Type B pancreatic cell (in vitro differentiated cells): Measurements from ENCODE around the gene TCF4. TPM values are rescaled to one million over a fixed set of nuclear protein-coding genes. Genes with fewer than 3 reads are reported as not detected.

Experiments
- DNase-seq: peaks from one replicate; pipeline ENCODE4 v3.0.0; 2021; ENCODE audit warnings: mixed read lengths; ENCODE audit not compliant: unreplicated experiment; ENCODE audit errors: extremely low spot score
- H3K27ac Mint-ChIP-seq: 2 replicates; pipeline ENCODE4 v1.8.0; 2021; ENCODE audit warnings: mild to moderate bottlenecking, mixed read lengths
- H3K27me3 Mint-ChIP-seq: 2 replicates; pipeline ENCODE4 v1.8.0; 2021; ENCODE audit warnings: mixed read lengths
- H3K36me3 Mint-ChIP-seq: 2 replicates; pipeline ENCODE4 v1.8.0; 2021; ENCODE audit warnings: mixed read lengths
- H3K4me1 Mint-ChIP-seq: one replicate; pipeline ENCODE4 v1.8.0; 2021; ENCODE audit warnings: mixed read lengths; ENCODE audit not compliant: unreplicated experiment
- H3K4me3 Mint-ChIP-seq: 2 replicates; pipeline ENCODE4 v1.8.0; 2021; ENCODE audit warnings: mild to moderate bottlenecking, mixed read lengths
- H3K9me3 Mint-ChIP-seq: 2 replicates; pipeline ENCODE4 v1.8.0; 2021; ENCODE audit warnings: mixed read lengths
- CTCF ChIP-seq: fragments of 200-600 bp; sonication (generic); conservative IDR thresholded peaks from 2 replicates; pipeline ENCODE4 v1.5.0; 2021; ENCODE audit warnings: antibody characterized with exemption, mild to moderate bottlenecking
- total RNA-seq: library from RNA; stranded (reverse); gene quantifications from 2 replicates; pipeline ENCODE4 v1.2.1, GENCODE V29; 2021; ENCODE audit warnings: low replicate concordance

TCF4 gene
- total RNA-seq, 1 donor from 2014 or later: 189 TPM

GRCh38 chr18:55381277-55381676 lies 206.7 kb downstream of the TCF4 start:
- no peak for TF ChIP-seq CTCF
- DNase-seq: no peak
- no peak overlapping the region for H3K27ac Mint-ChIP-seq
- H3K4me1 Mint-ChIP-seq: no peaks in the 10 kb centered on the region
- peaks cover 33% of the 10 kb centered on the region for H3K36me3 Mint-ChIP-seq
- peaks cover 18% of the 10 kb centered on the region for H3K9me3 Mint-ChIP-seq
- no peak overlapping the region for H3K4me3 Mint-ChIP-seq
- H3K27me3 Mint-ChIP-seq: no peaks in the 10 kb centered on the region

GRCh38 chr18:55380589-55380988 lies 207.4 kb downstream of the TCF4 start:
- Mint-ChIP-seq H3K4me1 (no peaks in the 10 kb centered on the region), H3K9me3 (peaks cover 18% of the 10 kb centered on the region), H3K27me3 (no peaks in the 10 kb centered on the region), H3K4me3 (no peak overlapping the region), H3K27ac (no peak overlapping the region), H3K36me3 (peaks cover 29% of the 10 kb centered on the region)
- no peak for DNase-seq
- no peak for TF ChIP-seq CTCF

- TF ChIP-seq CTCF: no peak
- no peak overlapping the region for H3K27ac Mint-ChIP-seq
- no peak for DNase-seq
- H3K36me3 Mint-ChIP-seq: peaks cover 9% of the 10 kb centered on the region
- no peaks in the 10 kb centered on the region for H3K27me3 Mint-ChIP-seq
- peaks cover 4% of the 10 kb centered on the region for H3K9me3 Mint-ChIP-seq
- no peak overlapping the region for H3K4me3 Mint-ChIP-seq
- H3K4me1 Mint-ChIP-seq: no peaks in the 10 kb centered on the region
Observed at GRCh38 chr18:55376387-55376786, 211.6 kb downstream of the TCF4 start.

- Mint-ChIP-seq H3K4me3 (no peak overlapping the region), H3K36me3 (peaks cover 9% of the 10 kb centered on the region), H3K4me1 (no peaks in the 10 kb centered on the region), H3K27ac (no peak overlapping the region), H3K9me3 (peaks cover 4% of the 10 kb centered on the region), H3K27me3 (no peaks in the 10 kb centered on the region)
- no peak for TF ChIP-seq CTCF
- DNase-seq: no peak
Observed at GRCh38 chr18:55375930-55376329, 212.1 kb downstream of the TCF4 start.

- no peak for DNase-seq
- peaks cover 9% of the 10 kb centered on the region for H3K36me3 Mint-ChIP-seq
- TF ChIP-seq CTCF: no peak
- H3K27me3 Mint-ChIP-seq: no peaks in the 10 kb centered on the region
- no peaks in the 10 kb centered on the region for H3K4me1 Mint-ChIP-seq
- H3K27ac Mint-ChIP-seq: no peak overlapping the region
- H3K9me3 Mint-ChIP-seq: peaks cover 4% of the 10 kb centered on the region
- H3K4me3 Mint-ChIP-seq: no peak overlapping the region
Observed at GRCh38 chr18:55374741-55375140, 213.3 kb downstream of the TCF4 start.

GRCh38 chr18:55372209-55372608 lies 215.8 kb downstream of the TCF4 start:
- no peak for DNase-seq
- Mint-ChIP-seq H3K4me3 (no peak overlapping the region), H3K9me3 (peaks cover 4% of the 10 kb centered on the region), H3K27me3 (no peaks in the 10 kb centered on the region), H3K36me3 (peaks cover 9% of the 10 kb centered on the region), H3K4me1 (no peaks in the 10 kb centered on the region), H3K27ac (no peak overlapping the region)
- TF ChIP-seq CTCF: no peak
